Measurements from ENCODE around the gene ECT2. TPM values are rescaled to one million over a fixed set of nuclear protein-coding genes. Genes with fewer than 3 reads are reported as not detected.
"Not testable (repeated sequence)": the region's sequence is repeated elsewhere in the genome, so short reads cannot be mapped to it uniquely, and the experiment has no call there.

The ECT2 gene
- total RNA-seq, 2 experiments from 2014 or later, result 31.2 to 33.6 TPM

DNA sequence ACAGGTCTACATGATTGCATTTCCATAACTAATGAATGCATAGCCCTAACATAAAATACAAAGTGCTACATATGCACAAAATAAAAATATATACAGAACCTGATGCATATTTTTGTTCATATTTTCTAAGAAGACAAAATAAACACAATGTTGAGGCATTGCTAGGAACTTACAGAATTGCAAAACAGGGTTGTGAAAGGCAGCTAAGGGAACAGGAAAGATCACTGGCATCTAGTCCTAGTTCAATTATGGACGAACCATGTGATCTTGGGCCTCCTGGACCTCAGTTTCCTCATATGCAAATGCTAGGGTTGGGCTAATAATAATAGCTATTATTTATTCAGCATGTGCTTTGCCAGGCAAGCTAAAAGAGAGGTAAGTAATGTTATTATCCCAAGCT is 24.1 kb upstream of the ECT2 start:
- ChIA-PET POLR2A (no interaction called here), CTCF (no interaction called here)

DNA sequence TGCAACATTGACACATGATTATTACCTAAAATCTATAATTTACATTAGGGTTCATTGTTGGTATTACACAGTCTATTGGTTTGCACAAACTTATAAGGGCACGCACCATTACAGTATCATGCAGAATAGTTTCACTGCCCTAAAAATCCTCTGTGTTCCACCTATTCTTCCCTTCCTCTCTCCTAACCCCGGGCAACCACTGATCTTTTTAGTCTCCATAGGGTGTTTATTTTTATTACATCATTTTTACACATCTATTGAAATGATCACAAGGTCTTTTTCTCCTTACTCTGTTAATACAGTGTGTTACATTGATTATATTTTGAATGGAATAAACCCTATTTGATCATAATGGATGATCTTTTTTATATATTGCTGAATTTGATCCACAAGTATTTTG is 15.5 kb upstream of the ECT2 start:
- ChIA-PET CTCF (no interaction called here), POLR2A (no interaction called here)

DNA sequence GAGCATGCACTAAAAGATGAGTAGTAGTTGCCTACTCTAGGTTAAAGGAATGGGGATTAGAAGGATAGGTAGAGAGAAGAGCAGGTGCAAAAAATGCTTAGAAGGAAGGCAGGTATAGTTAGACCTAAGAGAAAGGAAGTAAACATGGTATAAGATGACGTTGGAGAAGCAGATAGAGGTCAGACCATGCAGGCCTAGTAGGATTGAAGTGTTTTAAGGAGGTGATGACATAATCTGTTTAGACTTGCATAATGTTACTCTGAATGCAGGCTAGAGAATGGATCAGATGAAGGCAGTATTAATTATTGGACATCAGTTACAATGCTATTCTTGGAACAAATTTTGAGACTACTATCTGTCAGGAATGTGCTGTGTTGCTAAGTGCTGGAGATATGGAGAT is 11.1 kb upstream of the ECT2 start:
- ChIA-PET POLR2A (no interaction called here), CTCF (no interaction called here)

DNA sequence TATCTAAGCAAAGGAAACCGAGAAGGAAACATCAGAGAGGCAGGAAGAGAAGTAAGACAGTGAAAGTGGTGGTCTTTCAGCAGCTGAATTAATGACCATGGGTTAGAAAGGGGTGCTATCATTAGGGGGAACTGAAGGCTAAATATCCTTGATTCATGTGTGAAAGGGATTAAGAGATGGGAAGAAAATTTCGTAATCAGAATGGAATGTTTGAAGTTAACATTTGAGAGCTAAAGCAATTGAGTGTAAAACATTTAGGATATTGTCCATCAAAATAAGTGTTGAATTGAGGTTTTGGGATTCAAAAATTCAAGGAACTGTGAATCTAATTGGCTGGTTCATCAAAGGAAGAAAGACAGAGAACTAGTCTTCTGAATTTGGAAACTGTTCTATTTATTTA is 4.1 kb upstream of the ECT2 start:
- CTCF ChIA-PET, result no interaction called here
- POLR2A ChIA-PET, result no interaction called here

DNA sequence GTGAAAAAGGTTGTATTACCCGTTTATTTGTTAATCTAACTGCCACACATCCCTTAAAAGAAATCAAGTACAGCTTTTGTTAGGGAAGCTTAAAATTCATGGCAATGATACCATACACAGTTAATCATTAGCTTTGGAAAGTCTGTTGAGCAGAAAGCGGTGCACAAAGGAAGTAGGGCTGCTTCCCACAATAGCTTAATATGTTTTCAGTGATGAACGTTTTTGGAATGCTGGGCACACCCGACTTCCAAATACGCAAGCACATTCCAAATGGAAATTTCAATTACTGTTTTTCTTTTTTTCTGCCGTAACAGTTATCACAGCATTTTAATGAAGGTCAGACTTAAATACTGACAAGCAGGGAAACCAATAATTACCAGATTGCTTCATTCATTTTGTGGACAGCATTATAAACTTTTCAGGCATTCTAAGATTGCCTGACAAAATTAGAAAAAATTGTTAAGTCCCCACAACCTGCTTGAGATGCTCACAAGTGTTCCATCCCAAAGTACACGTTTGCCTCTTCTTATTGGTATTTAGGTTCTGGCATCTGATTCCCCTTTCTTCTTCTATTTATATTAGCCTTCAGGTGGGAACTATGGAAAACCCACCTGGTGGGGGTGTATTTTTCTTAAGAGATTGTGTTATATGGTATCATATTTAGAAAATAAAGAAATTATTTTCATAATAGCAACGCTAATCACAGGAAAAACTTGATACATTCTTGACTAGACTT is 1.1 kb upstream of the ECT2 start:
- POLR2A ChIA-PET, result no interaction called here
- CTCF ChIA-PET, result interaction anchor here (1.0 to 1.7 kb wide), 3 partner anchors 20 to 134 kb away, joined by 3 to 6 read pairs (median 3); partner anchors contain the start of gene NCEH1

DNA sequence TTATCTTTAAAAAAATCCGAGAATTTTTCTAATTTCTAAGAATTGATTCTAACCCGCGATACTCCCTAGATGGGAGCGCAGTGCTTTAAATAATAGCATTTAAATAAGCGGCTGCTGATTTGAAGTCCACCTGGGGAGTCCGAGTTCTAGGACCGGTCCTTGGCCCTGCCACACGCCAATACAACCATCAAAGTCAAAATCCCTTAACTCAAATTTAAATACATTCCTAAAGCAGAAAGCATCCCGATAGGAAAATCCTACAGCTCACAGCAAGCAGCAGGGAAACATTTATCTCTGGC is 508 bp upstream of the ECT2 start:
- POLR2A ChIA-PET, result interaction anchor here (0.7 to 1.6 kb wide), 2 partner anchors 39 to 41 kb away, joined by 3 to 5 read pairs; partner anchors contain the start of gene NCEH1
- CTCF ChIA-PET, result interaction anchor here (1.0 to 1.7 kb wide), 3 partner anchors 20 to 135 kb away, joined by 3 to 6 read pairs (median 3); partner anchors contain the start of gene NCEH1

DNA sequence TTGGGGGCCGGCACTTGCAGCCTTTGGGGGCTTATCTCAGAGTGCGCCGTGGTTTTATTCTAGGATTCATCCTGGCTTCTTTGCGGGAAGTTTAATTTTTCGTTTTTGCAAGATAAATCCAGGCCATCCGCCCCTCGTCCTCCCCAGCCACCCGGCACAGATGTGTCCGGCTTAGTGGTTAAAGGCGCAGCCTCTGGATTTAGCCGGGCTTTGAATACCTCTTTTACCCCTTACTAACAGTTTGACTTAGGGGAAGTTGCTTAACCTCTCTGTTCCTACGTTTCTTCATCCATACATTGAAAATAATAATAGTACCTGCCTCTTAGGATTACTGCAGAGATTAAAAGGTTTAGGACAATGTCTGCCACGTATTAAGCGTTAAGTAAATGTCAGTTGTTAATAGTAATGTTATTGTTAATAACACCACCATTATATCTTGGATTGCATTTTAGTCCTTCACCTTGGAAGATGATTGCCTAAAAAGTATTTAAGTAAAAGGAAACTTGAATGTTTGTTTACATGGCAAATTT is 714 bp downstream of the ECT2 start:
- POLR2A ChIA-PET, result interaction anchor here (1.6 kb wide), 1 partner anchor 41 kb away, joined by 5 read pairs; the partner anchor contains the start of gene NCEH1
- CTCF ChIA-PET, result interaction anchor here (0.8 to 1.7 kb wide), 2 partner anchors 13 to 41 kb away, joined by 3 to 6 read pairs; partner anchors contain the start of gene NCEH1

DNA sequence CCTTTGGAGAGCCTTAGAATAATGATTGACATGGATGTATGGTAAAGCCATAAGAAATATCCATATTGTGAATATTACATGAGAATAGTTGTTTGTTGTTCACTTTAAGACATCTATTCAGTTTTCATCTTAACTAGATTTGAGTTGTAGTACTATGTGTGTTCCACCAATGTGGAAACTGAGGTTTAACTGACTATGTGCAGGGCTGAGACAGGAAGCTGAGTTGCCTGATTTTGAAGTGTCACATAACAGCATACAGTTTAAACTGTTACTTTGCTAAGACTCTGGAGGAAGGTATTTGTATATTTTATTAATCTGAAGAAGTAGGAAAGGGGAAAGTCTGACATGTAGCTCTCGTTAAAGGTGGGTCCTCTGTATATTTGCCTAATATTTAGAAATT is 2.1 kb downstream of the ECT2 start:
- POLR2A ChIA-PET, result no interaction called here
- CTCF ChIA-PET, result interaction anchor here (1.3 kb wide), 1 partner anchor 41 kb away, joined by 3 read pairs; no protein-coding TSS in a partner anchor

DNA sequence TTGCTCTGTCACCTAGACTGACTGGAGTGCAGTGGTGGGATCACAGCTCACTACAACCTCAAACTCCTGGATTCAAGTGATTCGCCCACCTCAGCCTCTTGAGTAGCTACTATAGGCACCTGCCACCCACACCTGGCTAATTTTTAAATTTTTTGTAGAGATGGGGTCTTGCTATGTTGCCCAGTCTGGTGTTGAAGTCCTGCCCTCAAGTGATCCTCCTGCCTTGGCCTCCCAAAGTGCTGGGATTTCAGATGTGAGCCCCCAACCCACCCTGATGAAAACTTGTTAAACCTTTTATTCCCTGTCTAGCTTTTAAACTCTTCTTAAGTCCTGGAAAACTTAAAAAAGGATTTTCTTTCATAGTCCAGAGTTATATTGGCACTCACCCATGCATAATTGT is 2.6 kb downstream of the ECT2 start:
- CTCF ChIA-PET, result interaction anchor here (1.3 kb wide), 1 partner anchor 42 kb away, joined by 3 read pairs; no protein-coding TSS in a partner anchor
- POLR2A ChIA-PET, result no interaction called here

DNA sequence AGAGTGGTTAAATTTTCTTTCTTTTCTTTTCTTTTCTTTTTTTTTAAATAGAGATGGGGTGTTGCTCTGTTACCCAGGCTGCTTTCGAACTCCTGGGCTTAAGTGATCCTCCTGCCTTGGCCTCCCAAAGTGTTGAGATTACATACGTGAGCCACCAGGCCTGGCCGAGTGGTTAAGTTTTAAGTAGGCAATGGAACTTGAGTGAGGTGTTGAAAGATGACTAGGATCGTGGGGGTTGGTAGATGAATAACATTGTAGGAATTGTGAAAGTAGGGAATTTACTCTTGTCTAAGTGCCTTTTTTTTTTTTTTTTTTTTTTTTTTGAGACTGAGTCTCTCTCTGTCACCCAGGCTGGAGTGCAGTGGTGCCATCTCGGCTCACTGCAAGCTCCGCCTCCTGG is 9.9 kb downstream of the ECT2 start:
- POLR2A ChIA-PET, result not testable (repeated sequence)
- CTCF ChIA-PET, result interaction anchor here (0.6 kb wide), 1 partner anchor 428 kb away, joined by 3 read pairs; no protein-coding TSS in a partner anchor

DNA sequence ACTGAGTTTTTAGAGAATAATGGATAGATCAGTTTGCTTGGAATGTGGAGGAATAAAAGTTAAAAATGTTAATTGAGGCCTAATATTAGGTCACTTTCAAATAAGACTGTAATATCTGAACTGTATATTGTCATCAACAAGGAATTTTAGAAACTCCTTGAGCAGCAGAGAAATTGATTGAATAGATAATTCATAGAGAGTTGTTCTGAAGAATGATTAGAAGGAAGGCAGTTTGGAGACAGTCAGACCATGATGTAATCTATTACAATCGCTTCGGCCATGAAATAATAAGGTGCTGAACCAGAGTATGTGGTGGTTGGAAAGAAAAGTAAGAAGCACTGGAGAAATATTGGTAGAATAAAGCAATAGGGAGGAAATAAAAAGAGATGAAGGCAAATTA is 15.7 kb downstream of the ECT2 start:
- CTCF ChIA-PET, result no interaction called here

DNA sequence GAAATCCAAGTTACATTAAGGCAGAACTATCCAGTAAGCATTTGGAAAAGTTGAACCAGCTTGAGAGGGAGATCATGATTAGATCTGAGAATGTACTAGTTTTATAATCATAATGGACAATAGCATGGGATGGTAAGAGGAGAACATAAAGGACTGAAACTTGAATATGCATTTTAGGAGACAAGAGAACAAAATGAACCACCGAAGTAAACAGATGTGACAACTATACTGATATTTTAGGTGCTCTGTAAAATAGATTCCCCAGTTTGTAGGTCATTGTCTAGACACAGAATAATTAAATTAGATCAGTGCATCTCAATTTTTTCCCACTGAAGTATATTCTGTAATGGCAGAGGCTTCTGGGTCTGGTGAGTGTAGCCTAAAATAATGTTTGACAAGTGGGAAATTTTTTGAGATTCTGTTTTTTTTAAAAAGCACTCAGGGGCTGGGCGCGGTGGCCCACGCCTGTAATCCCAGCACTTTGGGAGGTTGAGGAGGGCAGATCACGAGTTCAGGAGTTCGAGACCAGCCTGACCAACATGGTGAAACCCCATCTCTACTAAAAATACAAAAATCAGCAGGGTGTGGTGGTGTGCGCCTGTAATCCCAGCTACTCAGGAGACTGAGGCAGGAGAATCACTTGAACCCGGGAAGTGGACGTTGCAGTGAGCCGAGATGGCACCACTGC is 16.3 kb downstream of the ECT2 start:
- ChIA-PET CTCF (no interaction called here), POLR2A (no interaction called here)

More for the DNA sequence above, 15.7 kb downstream of the ECT2 start:
- POLR2A ChIA-PET, result no interaction called here

DNA sequence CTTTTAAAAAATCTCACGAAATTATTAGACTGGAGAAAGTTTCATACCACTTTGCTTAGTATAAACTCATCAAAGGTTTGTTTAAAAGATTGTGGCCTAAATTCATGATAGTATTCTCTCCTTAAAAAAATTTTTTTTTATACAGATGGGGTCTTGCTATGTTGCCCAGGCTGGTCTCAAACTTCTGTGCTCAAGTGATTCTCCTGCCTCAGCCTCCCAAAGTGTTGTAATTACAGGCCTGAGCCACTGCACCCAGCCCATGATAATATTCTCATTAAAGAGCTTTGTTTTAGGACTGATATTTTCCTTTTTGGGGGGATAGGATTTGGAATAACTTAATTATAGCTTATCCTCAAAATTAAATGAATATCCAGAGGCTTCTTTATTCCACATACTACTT is 19.9 kb downstream of the ECT2 start:
- POLR2A ChIA-PET, result no interaction called here
- CTCF ChIA-PET, result interaction anchor here (1.3 kb wide), 1 partner anchor 20 kb away, joined by 3 read pairs; the partner anchor contains the start of gene ECT2

DNA sequence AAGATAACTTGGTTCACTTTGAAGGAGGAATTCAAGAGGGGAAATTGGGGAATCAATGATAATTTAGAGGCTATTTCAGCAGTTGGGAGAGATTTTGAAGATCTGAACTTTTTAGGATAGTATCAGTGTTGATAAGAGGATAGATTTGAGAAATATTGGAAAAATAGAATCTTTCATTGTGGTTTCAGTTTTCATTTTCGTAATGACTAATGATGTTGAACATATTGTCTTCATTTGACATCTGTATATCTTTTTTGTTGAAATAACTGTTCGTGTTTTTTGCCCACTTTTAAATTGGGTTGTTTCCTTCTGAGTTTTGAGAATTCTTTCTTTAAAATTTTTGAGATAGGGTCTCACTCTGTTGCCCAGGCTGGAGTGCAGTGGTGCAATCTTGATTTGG is 21.1 kb downstream of the ECT2 start:
- ChIA-PET CTCF (no interaction called here), POLR2A (no interaction called here)

DNA sequence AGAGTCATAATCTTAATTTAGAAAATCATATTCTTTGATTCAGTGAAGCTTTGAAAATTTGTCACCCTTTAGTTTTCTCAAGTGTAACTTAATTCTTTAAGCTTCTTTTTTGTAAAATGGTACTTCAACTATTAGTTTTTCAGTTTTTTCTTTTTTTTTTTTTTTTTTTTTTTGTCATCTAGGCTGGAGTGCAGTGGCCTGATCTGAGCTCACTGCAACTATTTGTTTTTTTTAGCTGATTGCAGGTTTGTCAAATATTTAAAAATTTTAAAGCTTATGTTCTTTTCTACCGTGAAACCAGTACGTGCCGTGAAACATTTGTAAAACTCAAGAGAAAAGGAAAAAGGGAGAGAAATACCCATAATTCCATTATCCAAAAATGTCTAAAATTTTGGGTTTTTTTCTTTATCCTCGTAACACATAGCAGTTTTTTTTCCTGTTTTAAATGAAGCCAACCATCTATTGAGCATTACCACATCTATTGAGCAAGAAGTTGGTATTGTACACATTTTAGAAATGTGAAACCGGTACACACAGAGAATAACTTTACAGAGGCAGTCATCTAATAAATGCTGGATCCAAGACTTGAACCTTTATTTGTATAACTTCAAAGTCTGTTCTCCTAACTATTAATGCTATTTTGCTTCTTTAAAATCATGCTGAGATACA is 25.7 kb downstream of the ECT2 start:
- CTCF ChIA-PET, result no interaction called here
- POLR2A ChIA-PET, result no interaction called here

DNA sequence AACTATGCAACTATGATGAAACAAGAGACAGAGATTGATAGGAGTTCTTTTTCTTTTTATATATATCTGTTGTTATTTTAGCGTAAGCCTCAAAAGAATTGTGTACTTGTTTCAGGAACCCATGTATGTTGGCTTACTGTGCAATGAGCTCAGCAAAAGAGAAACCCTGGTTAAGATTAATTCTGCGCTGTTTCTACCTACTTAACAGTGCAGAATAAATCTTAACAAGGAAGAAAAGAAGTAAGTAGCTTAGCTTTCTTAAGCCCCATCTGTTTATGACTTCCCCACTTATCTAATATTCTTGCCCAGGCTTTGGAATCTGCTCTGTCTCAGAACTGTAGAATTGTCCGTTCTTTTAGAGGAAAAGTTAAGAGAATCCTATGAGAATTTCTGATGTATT is 27.4 kb downstream of the ECT2 start:
- CTCF ChIA-PET, result no interaction called here
- POLR2A ChIA-PET, result no interaction called here

DNA sequence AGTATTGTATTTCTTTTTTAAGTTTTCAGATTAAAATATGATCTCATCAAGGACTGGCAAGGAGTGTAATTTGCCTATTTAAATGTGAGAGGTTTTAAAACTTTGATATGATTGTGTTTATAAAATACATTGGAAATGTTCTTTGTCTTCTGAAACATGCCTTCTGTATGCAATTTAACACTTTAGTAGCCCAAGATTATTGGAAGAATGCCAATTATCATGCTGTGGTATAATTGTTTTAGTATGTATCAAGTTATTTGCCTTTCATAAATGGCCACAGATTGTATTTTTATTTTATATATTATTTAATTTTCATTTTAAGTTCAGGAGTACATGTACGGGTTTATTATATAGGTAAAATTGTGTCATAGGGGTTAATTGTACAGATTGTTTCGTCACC is 31.7 kb downstream of the ECT2 start:
- ChIA-PET POLR2A (no interaction called here), CTCF (no interaction called here)

DNA sequence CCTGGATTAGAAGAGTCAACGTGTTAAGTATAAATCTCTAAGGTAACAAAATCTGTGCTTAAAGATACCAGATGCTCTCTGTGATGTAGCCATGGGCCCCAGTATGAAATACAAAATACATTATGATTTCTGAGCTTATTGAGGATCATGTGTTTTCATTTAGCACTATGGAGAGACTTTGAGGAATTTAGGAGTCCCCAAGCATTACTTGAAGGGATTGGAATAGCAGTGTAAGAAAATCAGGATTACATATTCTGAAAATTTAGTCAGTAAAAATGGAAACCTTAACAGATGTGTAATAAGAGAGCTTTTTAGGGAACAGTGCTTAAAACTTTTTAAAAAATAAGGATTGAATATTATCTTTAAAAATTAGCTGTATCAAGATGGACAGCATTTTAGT is 35.5 kb downstream of the ECT2 start:
- POLR2A ChIA-PET, result no interaction called here
- CTCF ChIA-PET, result no interaction called here

DNA sequence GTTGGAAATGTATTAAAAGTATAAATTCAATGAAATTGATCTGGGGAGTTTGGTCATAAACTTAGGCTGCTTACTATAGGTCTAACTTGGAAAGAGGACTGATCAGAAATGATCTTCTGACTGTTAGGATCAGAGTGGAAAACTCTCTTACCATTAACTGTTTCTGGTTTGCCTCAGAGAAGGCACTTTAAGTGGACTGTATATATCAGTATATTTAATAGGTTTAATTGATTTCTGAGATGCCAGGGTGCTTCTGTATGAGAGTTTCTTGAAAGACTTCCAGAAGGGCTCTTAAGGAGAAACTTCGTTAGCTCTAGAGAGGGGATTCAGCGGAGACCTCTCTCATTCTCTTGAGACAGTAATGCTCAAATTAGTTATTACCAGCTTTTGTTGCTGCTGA is 36.5 kb downstream of the ECT2 start:
- ChIA-PET POLR2A (interaction anchor here (0.6 kb wide), 1 partner anchor 47 kb away, joined by 3 read pairs; no protein-coding TSS in a partner anchor), CTCF (no interaction called here)

DNA sequence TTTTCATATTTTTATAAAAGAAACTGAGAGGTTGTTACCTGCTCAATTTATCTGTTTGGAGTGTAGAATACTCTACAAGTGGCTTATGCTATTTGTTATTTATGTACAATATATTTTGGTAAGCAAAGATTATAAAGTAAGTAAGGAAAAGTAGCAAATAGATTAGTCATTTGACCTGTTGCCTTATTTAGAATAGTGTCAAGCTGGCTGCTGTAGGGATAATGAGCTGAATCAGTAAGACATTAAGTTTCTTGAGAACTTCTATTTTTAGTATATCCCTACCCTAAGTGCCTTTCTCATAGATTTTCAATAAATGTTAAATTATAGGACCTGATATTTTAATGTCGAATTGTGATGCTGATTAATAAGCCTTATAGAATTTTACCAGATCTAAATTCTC is 37.2 kb downstream of the ECT2 start:
- CTCF ChIA-PET, result no interaction called here
- POLR2A ChIA-PET, result no interaction called here

DNA sequence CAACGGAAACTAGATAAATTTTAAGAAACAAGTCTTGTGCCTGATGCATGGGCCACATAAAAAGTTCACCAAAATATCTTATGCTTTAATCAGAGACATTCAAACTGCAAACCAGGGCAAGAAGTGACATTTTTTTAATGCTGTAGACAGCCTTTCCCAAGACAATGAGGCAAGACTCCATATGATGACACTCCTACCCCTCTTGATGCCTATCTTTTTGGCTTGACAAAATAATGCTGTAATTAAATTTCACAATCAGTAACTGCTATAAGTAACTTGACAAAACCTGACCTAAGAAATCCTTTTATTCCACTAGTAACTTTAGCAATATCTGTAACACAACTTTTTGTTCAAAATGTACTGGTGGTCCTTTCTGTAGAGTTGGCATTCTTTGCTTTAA is 48.7 kb downstream of the ECT2 start:
- POLR2A ChIA-PET, result no interaction called here
- CTCF ChIA-PET, result no interaction called here
